ENCODE data around the gene STK17A. TPM values are rescaled to one million over a fixed set of nuclear protein-coding genes. Genes with fewer than 3 reads are reported as not detected.

STK17A gene
- polyA plus RNA-seq, 1 of the 3 experiments (the other 2 are of a cell fraction) = 47.8 TPM

DNA sequence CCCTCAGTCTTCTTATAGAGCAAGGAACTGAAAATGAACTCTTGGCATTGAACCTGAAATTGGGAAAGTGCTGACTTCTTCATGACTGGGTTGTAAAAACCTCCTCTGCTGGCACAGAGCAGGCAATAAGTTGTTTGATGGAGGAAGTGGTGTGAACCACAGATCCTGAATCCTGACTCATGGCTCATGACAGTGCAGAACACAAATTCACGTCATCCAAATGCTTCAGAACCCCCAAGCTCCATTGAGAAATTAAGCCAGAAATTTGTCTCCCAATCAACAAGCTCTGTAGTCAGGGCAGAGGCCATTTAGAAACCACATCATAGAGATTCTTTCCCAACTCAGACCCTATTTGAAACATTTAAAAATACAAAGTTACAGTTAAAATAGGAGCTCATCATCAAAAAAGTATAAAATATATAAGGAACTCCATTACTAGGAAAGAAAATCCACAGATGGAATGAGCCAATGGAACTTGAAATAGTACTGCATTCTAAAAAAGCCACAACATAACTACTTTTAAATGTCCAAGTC lies 10.3 kb upstream of the STK17A start:
- Histone ChIP-seq H2AFZ (ENCODE audit: low read depth) (peak overlapping the region; percentile 81), H3K4me3 (ENCODE audit: low read depth in 2 of 2, low read length in 1 of 2) (no peak overlapping the region), H3K4me2 (peak overlapping the region; percentile 5; the same call in 1 of the 2 replicates), H3K27me3 (ENCODE audit: insufficient read depth) (no peaks in the 10 kb centered on the region), H3K27ac (ENCODE audit: low read depth in 2 of 2, low read length in 1 of 2) (peak overlapping the region in 1 of 2 experiments; percentile 85; a peak in 2 of 4 replicates), H3K9ac (peak overlapping the region; percentile 32; the same call in 1 of the 2 replicates), H4K20me1 (ENCODE audit: insufficient read depth) (no peaks in the 10 kb centered on the region), H3F3A (replicated peaks; ENCODE audit: insufficient read depth) (peaks cover 9% of the 10 kb centered on the region), H3K4me1 (ENCODE audit: control insufficient read depth in 1 of 2, insufficient read depth in 2 of 2, low read depth in 1 of 2, low read length in 1 of 2) (peaks cover 0 to 3% of the 10 kb centered on the region in 2 experiments; a peak in 1 of 4 replicates), H3K9me3 (no peaks in the 10 kb centered on the region), H3K79me2 (ENCODE audit: insufficient read depth) (no peaks in the 10 kb centered on the region), H3K36me3 (replicated peaks in 1 of 2; ENCODE audit: control insufficient read depth in 1 of 2, insufficient read depth in 2 of 2, low read length in 1 of 2) (no peaks in the 10 kb centered on the region), H3K9me2 (no peaks in the 10 kb centered on the region)
- ChIA-PET CTCF (interaction anchor here (1.3 to 10.4 kb wide), 6 partner anchors 10 to 267 kb away, joined by 3 to 133 read pairs (median 7); partner anchors contain the start of gene STK17A), POLR2A (no interaction called here)
- TF ChIP-seq CHD2 (IDR thresholded peaks at IDR 0.05; ENCODE audit: low read length, partially characterized antibody) (no peak), POLR2AphosphoS5 (IDR thresholded peaks at IDR 0.05; ENCODE audit: low read depth, low read length) (peak; percentile 16; the same call in 1 of the 2 replicates), SIN3A (IDR thresholded peaks at IDR 0.05; ENCODE audit: borderline replicate concordance, low read depth, low read length) (no peak; the same call in 1 of the 2 replicates), TEAD4 (IDR thresholded peaks at IDR 0.05; ENCODE audit: borderline replicate concordance, insufficient read depth) (0 out of 2 replicates have a peak, but pooled peaks have one; percentile 41), YY1 (IDR thresholded peaks at IDR 0.05; ENCODE audit: low read depth) (peak; percentile 37; the same call in 1 of the 2 replicates), RAD21 (IDR thresholded peaks at IDR 0.05; ENCODE audit: low read length) (no peak), FOSL2 (IDR thresholded peaks at IDR 0.05; ENCODE audit: borderline replicate concordance, low read depth) (peak; percentile 84), FOXM1 (IDR thresholded peaks at IDR 0.05; ENCODE audit: low read depth) (no peak), TAF1 (IDR thresholded peaks at IDR 0.05; ENCODE audit: borderline replicate concordance, low read depth, low read length) (0 out of 2 replicates have a peak, but pooled peaks have one; percentile 37), FOXJ3 (CRISPR knock-in tag; IDR thresholded peaks at IDR 0.05) (no peak), RFX5 (IDR thresholded peaks at IDR 0.05; ENCODE audit: low read length) (no peak), NFIC (IDR thresholded peaks at IDR 0.05; ENCODE audit: borderline replicate concordance) (peak; percentile 93), MXI1 (IDR thresholded peaks at IDR 0.05; ENCODE audit: low read depth, low read length) (no peak), JUND (IDR thresholded peaks at IDR 0.05) (peak; percentile 83), GATA2 (CRISPR knock-in tag; IDR thresholded peaks at IDR 0.05) (no peak), MEF2A (IDR thresholded peaks at IDR 0.05; ENCODE audit: borderline replicate concordance, low read depth) (no peak), ELF1 (IDR thresholded peaks at IDR 0.05) (0 out of 2 replicates have a peak, but pooled peaks have one; percentile 38), EP300 (IDR thresholded peaks at IDR 0.05; ENCODE audit: borderline replicate concordance in 1 of 2, low read depth in 1 of 2, low read length in 1 of 2) (peak in 1 of 2 experiments; percentile 76; a peak in 1 of 4 replicates), RXRA (IDR thresholded peaks at IDR 0.05; ENCODE audit: borderline replicate concordance, low read depth) (peak; percentile 66), TCF12 (IDR thresholded peaks at IDR 0.05) (peak; percentile 75), EZH2phosphoT487 (IDR thresholded peaks at IDR 0.05; ENCODE audit: borderline replicate concordance, low read depth) (no peak)
- TF ChIP-seq, protein P1, sequence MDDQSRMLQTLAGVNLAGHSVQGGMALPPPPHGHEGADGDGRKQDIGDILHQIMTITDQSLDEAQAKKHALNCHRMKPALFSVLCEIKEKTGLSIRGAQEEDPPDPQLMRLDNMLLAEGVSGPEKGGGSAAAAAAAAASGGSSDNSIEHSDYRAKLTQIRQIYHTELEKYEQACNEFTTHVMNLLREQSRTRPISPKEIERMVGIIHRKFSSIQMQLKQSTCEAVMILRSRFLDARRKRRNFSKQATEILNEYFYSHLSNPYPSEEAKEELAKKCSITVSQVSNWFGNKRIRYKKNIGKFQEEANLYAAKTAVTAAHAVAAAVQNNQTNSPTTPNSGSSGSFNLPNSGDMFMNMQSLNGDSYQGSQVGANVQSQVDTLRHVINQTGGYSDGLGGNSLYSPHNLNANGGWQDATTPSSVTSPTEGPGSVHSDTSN (IDR thresholded peaks at IDR 0.05) = peak; percentile 76
- TF ChIP-seq, protein P2, sequence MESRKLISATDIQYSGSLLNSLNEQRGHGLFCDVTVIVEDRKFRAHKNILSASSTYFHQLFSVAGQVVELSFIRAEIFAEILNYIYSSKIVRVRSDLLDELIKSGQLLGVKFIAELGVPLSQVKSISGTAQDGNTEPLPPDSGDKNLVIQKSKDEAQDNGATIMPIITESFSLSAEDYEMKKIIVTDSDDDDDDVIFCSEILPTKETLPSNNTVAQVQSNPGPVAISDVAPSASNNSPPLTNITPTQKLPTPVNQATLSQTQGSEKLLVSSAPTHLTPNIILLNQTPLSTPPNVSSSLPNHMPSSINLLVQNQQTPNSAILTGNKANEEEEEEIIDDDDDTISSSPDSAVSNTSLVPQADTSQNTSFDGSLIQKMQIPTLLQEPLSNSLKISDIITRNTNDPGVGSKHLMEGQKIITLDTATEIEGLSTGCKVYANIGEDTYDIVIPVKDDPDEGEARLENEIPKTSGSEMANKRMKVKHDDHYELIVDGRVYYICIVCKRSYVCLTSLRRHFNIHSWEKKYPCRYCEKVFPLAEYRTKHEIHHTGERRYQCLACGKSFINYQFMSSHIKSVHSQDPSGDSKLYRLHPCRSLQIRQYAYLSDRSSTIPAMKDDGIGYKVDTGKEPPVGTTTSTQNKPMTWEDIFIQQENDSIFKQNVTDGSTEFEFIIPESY (IDR thresholded peaks at IDR 0.05; ENCODE audit: borderline replicate concordance, low read depth) = 0 out of 2 replicates have a peak, but pooled peaks have one; percentile 29
- TF ChIP-seq, protein P3, sequence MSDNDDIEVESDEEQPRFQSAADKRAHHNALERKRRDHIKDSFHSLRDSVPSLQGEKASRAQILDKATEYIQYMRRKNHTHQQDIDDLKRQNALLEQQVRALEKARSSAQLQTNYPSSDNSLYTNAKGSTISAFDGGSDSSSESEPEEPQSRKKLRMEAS (IDR thresholded peaks at IDR 0.05; ENCODE audit: low read depth) = peak; percentile 76
- TF ChIP-seq, protein P4, sequence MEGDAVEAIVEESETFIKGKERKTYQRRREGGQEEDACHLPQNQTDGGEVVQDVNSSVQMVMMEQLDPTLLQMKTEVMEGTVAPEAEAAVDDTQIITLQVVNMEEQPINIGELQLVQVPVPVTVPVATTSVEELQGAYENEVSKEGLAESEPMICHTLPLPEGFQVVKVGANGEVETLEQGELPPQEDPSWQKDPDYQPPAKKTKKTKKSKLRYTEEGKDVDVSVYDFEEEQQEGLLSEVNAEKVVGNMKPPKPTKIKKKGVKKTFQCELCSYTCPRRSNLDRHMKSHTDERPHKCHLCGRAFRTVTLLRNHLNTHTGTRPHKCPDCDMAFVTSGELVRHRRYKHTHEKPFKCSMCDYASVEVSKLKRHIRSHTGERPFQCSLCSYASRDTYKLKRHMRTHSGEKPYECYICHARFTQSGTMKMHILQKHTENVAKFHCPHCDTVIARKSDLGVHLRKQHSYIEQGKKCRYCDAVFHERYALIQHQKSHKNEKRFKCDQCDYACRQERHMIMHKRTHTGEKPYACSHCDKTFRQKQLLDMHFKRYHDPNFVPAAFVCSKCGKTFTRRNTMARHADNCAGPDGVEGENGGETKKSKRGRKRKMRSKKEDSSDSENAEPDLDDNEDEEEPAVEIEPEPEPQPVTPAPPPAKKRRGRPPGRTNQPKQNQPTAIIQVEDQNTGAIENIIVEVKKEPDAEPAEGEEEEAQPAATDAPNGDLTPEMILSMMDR (IDR thresholded peaks at IDR 0.05) = no peak
- TF ChIP-seq, protein P5, sequence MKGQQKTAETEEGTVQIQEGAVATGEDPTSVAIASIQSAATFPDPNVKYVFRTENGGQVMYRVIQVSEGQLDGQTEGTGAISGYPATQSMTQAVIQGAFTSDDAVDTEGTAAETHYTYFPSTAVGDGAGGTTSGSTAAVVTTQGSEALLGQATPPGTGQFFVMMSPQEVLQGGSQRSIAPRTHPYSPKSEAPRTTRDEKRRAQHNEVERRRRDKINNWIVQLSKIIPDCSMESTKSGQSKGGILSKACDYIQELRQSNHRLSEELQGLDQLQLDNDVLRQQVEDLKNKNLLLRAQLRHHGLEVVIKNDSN (IDR thresholded peaks at IDR 0.05; ENCODE audit: borderline replicate concordance, low read depth) = no peak
- TF ChIP-seq, protein P6, sequence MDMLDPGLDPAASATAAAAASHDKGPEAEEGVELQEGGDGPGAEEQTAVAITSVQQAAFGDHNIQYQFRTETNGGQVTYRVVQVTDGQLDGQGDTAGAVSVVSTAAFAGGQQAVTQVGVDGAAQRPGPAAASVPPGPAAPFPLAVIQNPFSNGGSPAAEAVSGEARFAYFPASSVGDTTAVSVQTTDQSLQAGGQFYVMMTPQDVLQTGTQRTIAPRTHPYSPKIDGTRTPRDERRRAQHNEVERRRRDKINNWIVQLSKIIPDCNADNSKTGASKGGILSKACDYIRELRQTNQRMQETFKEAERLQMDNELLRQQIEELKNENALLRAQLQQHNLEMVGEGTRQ (IDR thresholded peaks at IDR 0.05; ENCODE audit: borderline replicate concordance, low read depth, low read length) = no peak
- DNase-seq = no peak
- WGBS (ENCODE audit: low lambda C conversion rate) = 0% methylated on average over 1 of the region's 1 CpG
